ELF-1 (cell line): ENCODE measurements around the gene DBP.

ENCODE experiments used
- DNase-seq: peaks from one replicate; pipeline ENCODE4 v3.0.0-alpha.2; 2016; ENCODE audit warnings: low read depth, low spot score

Gene DBP

DNA sequence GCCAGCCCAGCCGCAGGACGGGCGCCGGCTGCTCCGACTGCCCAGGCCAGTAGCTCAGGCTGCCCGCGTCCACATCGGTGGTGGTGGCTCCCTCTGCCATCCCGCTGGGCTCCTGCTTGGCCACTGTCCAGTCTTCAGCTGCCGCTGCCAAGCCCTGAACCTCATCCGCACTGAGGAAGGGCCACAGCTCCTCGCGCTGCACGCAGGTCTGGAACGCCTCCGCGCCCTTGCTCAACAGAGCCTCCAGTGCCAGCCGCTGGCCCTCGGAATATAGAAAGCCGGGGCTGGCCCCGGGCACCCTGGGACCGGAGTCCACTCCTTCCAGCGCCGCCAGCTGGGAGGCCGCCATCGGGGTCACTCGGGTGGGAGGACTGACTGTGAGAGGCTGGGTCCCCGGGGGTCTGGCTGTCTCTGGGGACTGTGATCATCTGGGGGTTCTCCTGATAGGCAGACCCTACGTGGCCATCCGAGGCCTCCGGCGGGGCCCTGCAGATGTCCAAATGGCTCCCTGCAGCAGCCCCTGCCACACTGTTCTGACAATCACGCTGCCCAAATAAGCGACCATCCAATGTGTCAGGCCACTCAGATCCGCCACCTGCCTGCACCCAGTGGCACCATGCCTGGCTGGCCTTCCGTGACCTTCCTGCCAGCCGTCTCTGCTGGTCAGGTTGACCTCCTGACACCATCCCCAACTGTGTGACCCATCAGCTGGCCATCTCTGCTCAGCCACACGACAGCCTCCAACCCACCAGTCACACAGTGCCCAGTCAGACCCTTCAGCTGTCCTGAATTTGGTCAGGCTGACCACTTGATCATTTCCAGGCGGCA lies 23.9 kb downstream of the DBP start:
- no peak for DNase-seq

DNA sequence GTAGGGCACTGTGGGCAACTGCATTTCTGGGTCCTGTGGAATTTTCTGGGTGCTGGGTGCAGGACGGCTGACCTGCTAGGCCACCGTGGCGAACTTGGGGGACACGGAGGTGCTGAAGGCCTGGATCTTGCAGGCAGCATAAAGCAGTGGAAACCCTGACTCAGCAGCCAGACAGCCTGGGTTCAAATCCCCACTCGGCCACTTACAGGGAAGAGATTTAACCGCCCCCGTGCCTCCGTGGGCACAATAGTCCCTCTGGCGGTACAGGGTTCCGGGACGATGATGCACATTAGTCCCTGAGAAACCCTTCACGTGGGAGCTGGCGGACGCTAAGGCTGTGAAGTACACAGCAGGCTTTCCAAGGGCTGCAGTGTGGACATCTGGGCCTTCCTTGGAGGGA lies 25.3 kb downstream of the DBP start:
- DNase-seq: no peak

DNA sequence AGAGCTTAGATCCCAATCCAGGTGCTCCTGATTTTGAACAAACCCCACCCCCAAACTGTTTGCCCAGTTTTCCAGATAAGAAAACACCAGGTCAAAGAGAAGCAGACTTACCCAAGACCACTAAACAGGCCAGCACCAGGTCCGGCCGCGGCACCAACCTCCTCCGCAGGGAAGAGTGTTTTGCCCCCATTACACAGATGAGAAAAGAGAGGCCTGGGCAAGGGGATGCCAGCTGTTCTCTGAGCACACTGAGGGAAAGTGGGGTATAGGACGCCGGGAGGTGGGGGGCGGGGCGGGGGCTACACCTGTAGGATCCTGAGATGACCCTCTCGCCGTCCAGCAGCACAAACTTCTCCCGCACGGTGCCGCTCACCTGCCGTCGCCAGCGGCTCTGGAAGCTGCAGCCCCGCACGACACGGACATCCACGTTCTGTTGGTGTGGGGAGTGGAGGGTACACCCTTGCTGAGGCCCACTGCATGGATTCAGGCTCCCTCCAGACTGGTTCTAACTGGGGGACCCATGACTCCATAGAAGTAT lies 27.5 kb downstream of the DBP start:
- DNase-seq: no peak

DNA sequence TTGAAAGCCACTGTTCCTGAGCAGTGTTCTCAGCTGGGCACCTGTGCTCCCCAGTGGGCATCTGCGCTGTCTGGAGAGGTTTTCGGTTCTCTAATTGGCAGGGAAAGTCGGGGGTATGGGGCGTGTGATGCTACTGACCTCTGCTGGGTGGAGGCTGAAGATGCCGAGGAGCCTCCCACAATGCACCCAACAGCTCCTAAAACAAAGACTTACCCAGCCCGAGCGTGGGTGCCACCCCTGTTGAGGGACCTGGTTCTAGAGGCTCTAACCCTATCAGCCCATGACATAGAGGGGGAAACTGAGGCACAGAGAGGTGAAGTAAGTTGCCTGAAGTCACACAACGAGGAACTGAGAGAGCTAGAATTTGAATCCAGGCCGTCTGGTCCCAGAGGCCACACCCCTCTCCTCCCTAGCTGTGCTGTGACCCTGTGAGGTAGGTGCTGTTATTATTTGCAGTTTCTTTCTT lies 28.3 kb downstream of the DBP start:
- DNase-seq: peak; percentile 72

DNA sequence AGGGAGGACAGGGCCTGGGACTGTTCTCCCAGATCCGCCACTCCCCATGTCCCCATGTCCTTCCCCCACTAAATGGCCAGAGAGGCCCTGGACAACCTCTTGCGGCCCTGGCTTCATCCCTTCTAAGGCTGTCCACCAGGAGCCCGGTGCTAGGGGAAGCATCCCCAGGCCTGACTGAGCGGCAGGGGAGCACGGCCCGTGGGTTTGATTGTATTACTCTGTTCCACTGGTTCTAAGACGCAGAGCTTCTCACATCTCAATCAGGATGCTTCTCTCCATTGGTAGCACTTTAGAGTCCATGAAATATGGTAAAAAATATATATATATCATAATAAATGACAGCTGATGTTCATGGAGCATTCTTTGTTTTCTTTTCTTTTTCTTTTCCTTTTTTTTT lies 29.8 kb downstream of the DBP start:
- no peak for DNase-seq

DNA sequence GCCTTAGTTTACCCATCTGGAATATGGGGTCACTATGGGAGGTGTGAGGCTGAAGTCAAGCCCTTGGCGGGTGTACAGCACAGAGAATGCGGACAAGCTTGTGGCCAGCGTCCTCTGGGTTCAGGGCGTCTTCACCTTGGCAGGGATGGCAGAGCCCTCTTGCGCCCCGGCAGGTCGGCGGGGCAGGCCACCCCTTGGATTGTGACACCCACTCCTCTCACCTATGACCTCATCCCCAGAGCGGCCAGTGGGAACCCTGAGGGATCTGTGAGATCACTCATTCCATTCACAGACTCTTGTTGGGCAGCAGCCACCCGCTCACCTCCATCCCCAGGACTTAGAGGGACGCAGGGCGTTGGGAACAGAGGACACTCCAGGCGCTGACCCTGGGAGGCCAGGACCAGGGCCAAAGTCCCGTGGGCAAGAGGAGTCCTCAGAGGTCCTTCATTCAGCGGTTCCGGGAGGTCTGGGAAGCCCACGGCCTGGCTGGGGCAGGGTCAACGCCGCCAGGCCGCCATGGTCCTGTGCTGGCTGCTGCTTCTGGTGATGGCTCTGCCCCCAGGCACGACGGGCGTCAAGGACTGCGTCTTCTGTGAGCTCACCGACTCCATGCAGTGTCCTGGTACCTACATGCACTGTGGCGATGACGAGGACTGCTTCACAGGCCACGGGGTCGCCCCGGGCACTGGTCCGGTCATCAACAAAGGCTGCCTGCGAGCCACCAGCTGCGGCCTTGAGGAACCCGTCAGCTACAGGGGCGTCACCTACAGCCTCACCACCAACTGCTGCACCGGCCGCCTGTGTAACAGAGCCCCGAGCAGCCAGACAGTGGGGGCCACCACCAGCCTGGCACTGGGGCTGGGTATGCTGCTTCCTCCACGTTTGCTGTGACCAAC lies 30.5 kb downstream of the DBP start, which contains the start of gene SPACA4:
SPACA4 (plus strand) TSS at position 280 of the 896 bp plus-strand sequence; CDS start at position 517, 237 bp downstream.
- no peak for DNase-seq

DNA sequence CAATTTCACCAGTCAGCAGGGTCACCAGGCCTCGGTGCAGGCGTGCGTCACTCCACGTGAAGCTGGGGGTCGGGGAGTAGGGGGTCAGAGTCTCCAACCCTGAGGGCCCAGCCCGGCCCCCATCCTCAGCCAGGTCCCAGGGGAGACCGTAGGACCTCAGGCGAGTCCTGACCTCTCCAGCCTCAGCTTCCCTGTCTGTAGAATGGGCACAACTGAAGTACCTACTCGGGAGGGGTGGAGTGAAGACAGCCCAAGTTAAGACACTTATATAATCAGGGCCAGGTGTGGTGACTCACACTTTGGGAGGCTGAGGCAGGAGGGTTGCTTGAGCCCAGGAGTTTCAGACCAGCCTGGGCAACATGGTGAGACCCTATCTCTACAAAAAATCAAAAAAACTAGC lies 33.3 kb downstream of the DBP start:
- no peak for DNase-seq

DNA sequence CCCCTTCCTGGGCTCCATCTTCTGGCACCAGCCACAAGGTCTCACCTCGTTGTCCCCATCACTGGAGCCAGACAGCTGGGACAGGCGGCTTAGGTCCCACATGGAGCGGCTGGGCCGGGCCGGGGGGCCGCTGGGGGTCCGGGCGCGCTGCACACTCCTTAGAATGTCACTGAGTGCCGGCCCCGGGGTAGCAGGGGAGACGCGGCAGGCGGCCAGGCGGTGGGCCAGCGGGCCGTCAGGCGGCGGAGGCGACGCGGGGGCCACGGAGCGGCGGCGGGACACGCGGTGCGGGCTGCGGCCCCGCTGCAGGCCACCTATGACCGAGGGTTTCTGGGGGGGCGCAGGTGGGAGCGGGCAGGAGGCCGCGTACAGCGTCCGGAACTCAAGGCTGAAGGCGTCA lies 33.7 kb downstream of the DBP start:
- DNase-seq: no peak

DNA sequence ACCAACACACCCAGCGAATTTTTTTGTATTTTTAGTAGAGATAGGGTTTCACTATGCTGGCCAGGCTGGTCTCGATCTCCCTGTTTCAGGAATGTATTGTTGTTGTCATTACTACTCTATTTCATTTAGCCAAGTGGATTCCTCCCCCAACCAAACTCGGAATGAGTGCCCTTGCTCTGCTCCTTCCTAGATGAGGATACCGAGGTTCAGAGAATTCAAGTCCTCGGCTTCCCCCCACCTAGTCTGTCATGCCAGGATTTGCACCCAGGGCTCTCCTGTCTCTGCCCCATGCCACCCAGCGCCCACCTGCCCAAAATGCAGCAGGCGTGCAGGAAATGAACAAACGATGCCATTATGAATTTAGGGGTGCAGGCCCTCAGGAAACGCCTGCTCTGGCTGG lies 34.2 kb downstream of the DBP start:
- no peak for DNase-seq

DNA sequence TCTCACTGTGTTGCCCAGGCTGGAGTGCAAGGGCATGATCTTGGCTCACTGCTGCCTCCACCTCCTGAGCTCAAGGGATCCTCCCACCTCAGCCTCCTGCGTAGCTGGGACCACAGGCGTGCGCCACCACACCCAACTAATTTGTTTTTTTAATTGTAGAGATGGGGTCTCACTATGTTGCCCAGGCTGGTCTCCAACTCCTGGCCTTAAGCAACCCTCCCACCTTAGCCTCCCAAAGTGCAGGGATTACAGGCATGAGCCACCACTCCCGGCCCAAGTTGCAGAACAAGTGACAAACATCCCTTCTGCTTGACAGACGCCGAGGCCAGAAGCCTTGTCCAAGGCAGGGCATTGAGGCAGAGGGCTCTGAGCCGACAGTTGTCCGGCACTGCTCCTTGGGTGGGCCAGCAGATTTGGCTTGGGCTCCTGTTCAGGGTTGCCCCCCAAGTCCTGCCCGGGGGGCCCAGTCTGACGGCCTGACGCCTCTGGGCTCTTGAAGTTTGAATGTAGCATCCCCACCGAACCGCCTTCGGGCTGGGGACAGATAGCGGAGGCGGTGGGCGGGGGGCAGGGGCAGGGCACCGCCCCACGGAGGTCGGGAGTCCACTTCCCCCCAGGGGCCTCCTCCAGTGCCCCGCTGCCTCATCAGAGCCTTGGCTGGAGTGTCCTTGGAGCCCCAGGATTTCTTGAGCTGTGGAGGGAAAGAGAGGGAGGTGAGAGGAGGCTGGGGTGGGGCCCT lies 36.3 kb downstream of the DBP start:
- DNase-seq: no peak

DNA sequence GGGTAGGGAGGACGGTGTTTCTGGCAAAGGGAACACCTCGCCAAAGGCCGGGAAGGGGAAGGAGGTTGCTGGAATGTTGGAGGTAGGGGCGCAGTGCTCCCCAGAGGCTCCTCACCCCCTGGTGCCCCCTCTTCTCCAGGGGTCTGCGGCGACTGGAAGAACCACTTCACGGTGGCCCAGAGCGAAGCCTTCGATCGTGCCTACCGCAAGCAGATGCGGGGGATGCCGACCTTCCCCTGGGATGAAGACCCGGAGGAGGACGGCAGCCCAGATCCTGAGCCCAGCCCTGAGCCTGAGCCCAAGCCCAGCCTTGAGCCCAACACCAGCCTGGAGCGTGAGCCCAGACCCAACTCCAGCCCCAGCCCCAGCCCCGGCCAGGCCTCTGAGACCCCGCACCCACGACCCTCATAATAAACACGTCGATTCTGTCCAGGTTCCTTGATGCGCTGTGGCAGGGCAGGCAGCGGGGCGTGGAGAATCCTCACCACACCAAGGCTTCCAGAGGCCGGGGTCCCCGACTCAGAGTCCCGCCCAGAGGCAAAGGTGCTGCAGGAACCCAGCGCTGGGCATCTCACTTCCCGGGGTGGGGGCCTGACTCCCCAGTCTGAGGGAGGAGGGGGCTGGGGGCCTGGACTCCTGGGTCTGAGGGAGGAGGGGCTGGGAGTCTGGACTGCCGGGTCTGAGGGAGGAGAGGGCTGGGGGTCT lies 38.0 kb downstream of the DBP start:
- no peak for DNase-seq

DNA sequence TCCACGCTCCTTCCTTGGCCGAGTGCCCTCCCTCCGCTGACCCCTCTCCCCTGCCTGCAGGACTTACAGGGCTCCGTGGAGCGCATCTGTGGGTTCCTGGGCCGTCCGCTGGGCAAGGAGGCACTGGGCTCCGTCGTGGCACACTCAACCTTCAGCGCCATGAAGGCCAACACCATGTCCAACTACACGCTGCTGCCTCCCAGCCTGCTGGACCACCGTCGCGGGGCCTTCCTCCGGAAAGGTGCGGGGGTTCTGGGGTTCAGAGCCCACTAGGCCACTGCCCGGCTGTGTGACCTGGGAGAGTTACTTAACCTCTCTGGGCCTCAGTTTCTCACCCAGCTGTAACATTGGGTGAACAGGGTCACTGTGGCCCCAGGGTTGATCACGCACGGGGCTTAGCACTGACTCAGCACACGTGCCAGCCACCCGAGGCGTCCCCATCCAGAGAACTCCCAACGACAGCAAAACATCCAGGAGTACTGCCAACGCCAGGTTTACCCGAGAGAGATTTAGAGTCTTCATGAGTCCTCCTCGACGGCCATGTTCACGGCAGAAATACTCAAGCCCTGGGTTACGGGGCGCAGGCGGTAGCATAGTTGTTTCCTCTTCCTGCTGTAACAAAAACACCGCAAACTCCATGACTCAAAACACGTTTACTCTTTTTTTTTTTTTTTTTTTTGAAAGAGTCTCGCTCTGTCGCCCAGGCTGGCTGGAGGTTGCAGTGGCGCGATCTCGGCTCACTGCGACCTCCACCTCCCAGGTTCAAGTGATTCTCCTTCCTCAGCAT lies 40.3 kb downstream of the DBP start:
- DNase-seq: no peak

DNA sequence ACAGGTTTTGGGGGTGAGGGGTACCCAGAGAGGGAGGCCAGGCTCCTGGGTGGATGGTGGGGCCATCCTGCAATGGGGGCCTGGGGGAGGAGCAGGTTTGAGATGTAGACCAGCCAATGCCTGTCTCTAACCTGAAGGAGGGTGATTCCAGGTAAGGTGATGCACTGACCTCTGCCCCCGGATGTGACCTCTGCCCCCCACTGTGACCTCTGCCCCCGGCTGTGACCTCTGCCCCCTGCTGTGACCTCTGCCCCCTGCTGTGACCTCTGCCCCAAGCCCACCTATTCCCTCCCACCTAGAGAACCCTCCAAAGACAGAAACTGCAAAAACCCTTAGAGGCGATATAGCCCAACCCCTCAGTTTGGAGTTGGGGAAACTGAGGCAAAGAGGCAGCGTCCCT lies 40.9 kb downstream of the DBP start:
- no peak for DNase-seq

DNA sequence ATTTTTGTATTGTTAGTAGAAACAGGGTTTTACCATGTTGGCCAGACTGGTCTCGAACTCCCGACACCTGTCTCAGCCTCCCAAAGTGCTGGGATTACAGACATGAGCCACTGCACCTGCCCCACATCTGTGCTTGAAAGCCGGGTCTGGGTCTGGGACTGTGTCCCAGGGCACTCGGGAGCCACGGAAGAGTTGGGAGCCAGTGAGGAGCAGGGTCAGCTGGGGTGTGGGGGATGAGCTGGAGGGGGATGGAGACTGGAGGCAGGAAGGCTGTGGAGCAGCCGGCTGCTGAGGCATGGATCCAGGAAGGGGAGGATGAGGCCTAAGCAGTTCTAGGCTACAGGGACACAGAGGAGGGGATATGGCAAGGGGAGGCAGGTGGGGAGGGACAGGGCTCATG lies 41.3 kb downstream of the DBP start:
- no peak for DNase-seq

DNA sequence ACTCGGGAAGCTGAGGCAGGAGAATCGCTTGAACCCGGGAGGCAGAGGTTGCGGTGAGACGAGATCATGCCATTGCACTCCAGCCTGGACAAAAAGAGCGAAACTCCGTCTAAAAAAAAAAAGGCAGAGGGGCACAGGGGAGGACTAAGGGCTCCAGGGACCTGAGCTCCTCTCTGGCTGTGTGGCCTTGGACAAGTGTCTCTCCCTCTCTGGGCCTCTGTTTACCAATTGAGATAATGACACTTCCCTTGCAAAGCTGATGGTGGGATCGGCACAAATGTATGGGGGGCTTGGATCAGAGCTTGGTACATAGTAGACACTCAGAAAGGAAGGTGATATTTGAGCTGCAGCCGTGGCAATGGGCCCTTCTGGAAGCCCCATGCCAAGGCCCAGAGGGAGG lies 42.0 kb downstream of the DBP start:
- DNase-seq: no peak

DNA sequence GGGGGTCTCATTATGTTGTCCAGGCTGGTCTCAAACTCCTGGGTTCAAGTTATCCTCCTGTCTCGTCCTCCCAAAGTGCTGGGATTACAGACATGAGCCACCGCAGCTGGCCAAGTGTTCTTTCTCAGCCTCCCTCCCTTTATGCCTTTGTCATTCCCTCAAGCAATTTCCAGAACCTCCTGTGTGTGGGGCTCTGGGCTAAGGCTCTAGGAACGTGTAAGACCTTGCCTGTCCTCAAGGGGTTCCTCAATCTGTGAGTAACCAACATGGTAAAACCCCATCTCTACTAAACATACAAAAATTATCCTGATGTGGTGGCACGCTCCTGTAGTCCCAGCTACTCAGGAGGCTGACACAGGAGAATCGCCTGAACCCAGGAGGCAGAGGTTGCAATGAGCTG lies 46.2 kb downstream of the DBP start:
- peak; percentile 39 for DNase-seq

DNA sequence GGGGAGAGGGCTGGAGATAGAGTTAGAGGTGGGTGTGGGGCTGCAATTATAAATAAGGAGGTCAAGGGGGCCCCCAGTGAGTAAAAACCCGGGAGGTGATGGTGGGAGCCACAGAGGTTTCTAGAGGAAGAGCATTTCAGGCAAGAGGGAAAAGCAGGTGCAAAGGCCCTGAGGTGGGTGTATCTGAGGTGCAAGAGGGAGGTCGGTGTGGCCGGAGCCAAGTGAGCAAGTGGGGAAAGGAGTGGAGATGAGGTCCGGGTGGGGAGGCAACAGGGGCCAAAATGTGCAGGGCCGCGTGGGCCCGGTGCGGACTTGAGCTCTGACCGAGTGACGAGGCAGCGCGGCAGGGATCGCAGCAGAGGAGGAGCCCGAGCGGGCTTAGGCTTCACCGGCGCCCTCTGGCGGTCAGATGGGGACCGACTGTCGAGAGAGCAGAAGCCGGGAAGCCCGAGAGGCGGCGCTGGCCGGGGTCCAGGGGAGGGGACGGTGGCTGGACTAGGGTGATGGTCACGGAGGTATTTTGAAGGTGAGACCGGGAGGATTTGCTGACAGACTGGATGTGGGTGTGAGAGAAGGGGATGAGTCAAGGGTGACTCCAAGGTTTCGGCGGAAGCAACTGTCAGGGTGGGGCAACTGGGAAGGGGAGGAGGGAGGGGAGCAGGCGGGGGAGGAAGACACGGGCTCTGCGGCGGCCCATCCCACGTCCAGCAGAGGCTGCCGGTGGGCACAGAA lies 48.3 kb downstream of the DBP start:
- peak; percentile 93 for DNase-seq

DNA sequence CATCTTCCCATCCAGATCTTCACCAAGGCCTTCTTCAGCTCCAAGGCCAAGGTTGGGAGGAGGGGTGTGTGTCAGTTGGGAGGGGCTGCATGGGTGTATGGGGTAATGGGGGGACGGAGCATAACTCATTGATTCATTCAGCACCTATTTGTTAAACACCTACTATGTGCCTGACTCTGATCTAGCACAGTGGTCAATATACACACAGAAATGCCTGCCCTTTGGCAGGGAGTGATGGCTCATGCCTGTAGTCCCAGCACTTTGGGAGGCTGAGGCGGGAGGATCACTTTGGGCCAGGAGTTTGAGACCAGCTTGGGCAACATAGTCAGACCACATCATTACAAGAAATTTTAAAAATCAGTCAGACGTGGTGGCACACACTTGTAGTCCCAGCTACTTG lies 49.8 kb downstream of the DBP start:
- DNase-seq: no peak

DNA sequence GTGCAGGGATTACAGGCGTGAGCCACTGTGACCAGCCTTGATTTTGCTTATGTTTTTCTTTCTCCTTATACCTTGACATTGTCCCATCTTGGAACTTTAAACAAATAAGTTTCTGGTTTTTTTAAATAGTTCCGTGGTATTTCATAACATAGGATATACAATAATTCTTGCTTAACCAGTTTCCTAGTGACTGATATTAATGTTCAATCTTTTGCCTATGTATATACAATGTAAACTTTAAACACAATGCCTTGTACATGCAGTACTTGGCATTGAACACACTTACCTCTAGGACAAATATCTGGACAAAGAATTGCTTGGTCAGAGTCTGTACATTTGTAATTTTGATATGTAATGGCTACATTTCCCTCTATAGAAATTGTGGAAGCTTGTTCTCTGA lies 55.0 kb downstream of the DBP start:
- no peak for DNase-seq
